H9 (cell line): ENCODE results near the gene WARS2. TPM values are rescaled to one million over a fixed set of nuclear protein-coding genes. Genes with fewer than 3 reads are reported as not detected.

Experiments
- DNase-seq: peaks from one replicate; pipeline ENCODE4 v3.0.0-alpha.2; 2017
- H2AFZ ChIP-seq: one replicate; pipeline ENCODE4 v1.6.1; 2013; ENCODE audit warnings: mild to moderate bottlenecking, low read length, control low read depth, moderate library complexity
- H2AK5ac ChIP-seq: 2 replicates; pipeline ENCODE4 v1.6.1; 2013; ENCODE audit warnings: low read length, control low read depth, mixed read lengths; ENCODE audit not compliant: insufficient read length
- H2BK120ac ChIP-seq: one replicate; pipeline ENCODE4 v1.6.1; 2013; ENCODE audit warnings: low read depth, mild to moderate bottlenecking, low read length, control low read depth, inconsistent platforms; ENCODE audit not compliant: poor library complexity, severe bottlenecking
- H2BK12ac ChIP-seq: 2 replicates; pipeline ENCODE4 v1.6.1; 2013; ENCODE audit warnings: low read length, control low read depth, mixed read lengths, low read depth; ENCODE audit not compliant: insufficient read length
- H2BK15ac ChIP-seq: 2 replicates; pipeline ENCODE4 v1.6.1; 2013; ENCODE audit warnings: low read depth, low read length, control low read depth
- H2BK20ac ChIP-seq: one replicate; pipeline ENCODE4 v1.6.1; 2013; ENCODE audit warnings: low read depth, mild to moderate bottlenecking, low read length, control low read depth, inconsistent platforms; ENCODE audit not compliant: poor library complexity, severe bottlenecking
- H2BK5ac ChIP-seq: 2 replicates; pipeline ENCODE4 v1.6.1; 2013; ENCODE audit warnings: low read length, control low read depth, mixed read lengths; ENCODE audit not compliant: insufficient read length
- H3K14ac ChIP-seq: 2 replicates; pipeline ENCODE4 v1.6.1; 2013; ENCODE audit warnings: low read length, control low read depth; ENCODE audit not compliant: insufficient read depth
- H3K18ac ChIP-seq: 2 replicates; pipeline ENCODE4 v1.6.1; 2013; ENCODE audit warnings: low read depth, mild to moderate bottlenecking, mixed read lengths, low read length, control low read depth; ENCODE audit not compliant: insufficient read length
- H3K23ac ChIP-seq: 2 replicates; pipeline ENCODE4 v1.6.1; 2013; ENCODE audit warnings: low read length, control low read depth, mixed read lengths, low read depth; ENCODE audit not compliant: insufficient read length
- H3K23me2 ChIP-seq: 2 replicates; pipeline ENCODE4 v1.6.1; 2013; ENCODE audit warnings: low read depth, mild to moderate bottlenecking, mixed read lengths, low read length, control low read depth; ENCODE audit not compliant: insufficient read length, poor library complexity, severe bottlenecking
- H3K27ac ChIP-seq: 2 replicates; pipeline ENCODE4 v1.5.1; 2013; ENCODE audit warnings: low read length, control low read depth, mixed read lengths, low read depth; ENCODE audit not compliant: insufficient read length
- H3K27me3 ChIP-seq: 2 replicates; pipeline ENCODE4 v1.6.1; 2013; ENCODE audit warnings: low read length, control low read depth, inconsistent platforms; ENCODE audit not compliant: insufficient read depth
- H3K4ac ChIP-seq: 2 replicates; pipeline ENCODE4 v1.6.1; 2013; ENCODE audit warnings: low read depth, mild to moderate bottlenecking, control low read depth, inconsistent platforms, low read length, moderate library complexity
- H3K4me1 ChIP-seq: 2 replicates; pipeline ENCODE4 v1.6.1; 2013; ENCODE audit warnings: low read length, control low read depth, inconsistent platforms; ENCODE audit not compliant: insufficient read depth
- H3K4me2 ChIP-seq: 2 replicates; pipeline ENCODE4 v1.6.1; 2013; ENCODE audit warnings: low read length, control low read depth, mixed read lengths; ENCODE audit not compliant: insufficient read length, insufficient read depth
- H3K56ac ChIP-seq: 2 replicates; pipeline ENCODE4 v1.6.1; 2013; ENCODE audit warnings: low read depth, mild to moderate bottlenecking, mixed read lengths, low read length, control low read depth; ENCODE audit not compliant: insufficient read length
- H3K79me1 ChIP-seq: 2 replicates; pipeline ENCODE4 v1.6.1; 2013; ENCODE audit warnings: low read depth, mild to moderate bottlenecking, moderate library complexity, low read length, control low read depth, inconsistent platforms; ENCODE audit not compliant: insufficient read depth, poor library complexity, severe bottlenecking
- H3K79me2 ChIP-seq: 2 replicates; pipeline ENCODE4 v1.6.1; 2013; ENCODE audit warnings: low read length, control low read depth, inconsistent platforms; ENCODE audit not compliant: insufficient read depth
- H3K9ac ChIP-seq: 2 replicates; pipeline ENCODE4 v1.6.1; 2013; ENCODE audit warnings: low read length, control low read depth, mixed read lengths; ENCODE audit not compliant: insufficient read length; ENCODE audit errors: extremely low read depth
- H3K9me3 ChIP-seq: one replicate; pipeline ENCODE4 v1.6.1; 2013; ENCODE audit warnings: low read depth, low read length, inconsistent platforms; ENCODE audit not compliant: control insufficient read depth
- H3T11ph ChIP-seq: one replicate; pipeline ENCODE4 v1.6.1; 2013; ENCODE audit warnings: mild to moderate bottlenecking, low read length, control low read depth, inconsistent platforms
- H4K20me1 ChIP-seq: one replicate; pipeline ENCODE4 v1.6.1; 2013; ENCODE audit not compliant: control insufficient read depth, insufficient read length, insufficient read depth
- H4K5ac ChIP-seq: 2 replicates; pipeline ENCODE4 v1.6.1; 2013; ENCODE audit warnings: low read depth, mild to moderate bottlenecking, mixed read lengths, low read length, control low read depth; ENCODE audit not compliant: insufficient read length
- H4K8ac ChIP-seq: replicated peaks from 2 replicates; pipeline ENCODE4 v1.6.1; 2013; ENCODE audit warnings: low read length, control low read depth, mixed read lengths, low read depth; ENCODE audit not compliant: insufficient read length
- H4K91ac ChIP-seq: 2 replicates; pipeline ENCODE4 v1.6.1; 2013; ENCODE audit warnings: low read depth, mild to moderate bottlenecking, moderate library complexity, mixed read lengths, low read length, control low read depth; ENCODE audit not compliant: insufficient read length
- H3K27ac Mint-ChIP-seq, 3 experiments: 2 replicates in 2 of 3; 3 replicates in 1 of 3; pipeline ENCODE4 v1.8.0; 2020 to 2021; ENCODE audit warnings: mixed read lengths in 3 of 3, mild to moderate bottlenecking in 1 of 3, moderate library complexity in 1 of 3
- H3K27me3 Mint-ChIP-seq: 2 replicates; pipeline ENCODE4 v1.8.0; 2021; ENCODE audit warnings: low read depth, mild to moderate bottlenecking, moderate library complexity, mixed read lengths
- H3K36me3 Mint-ChIP-seq, 3 experiments: 2 replicates in 2 of 3; 3 replicates in 1 of 3; pipeline ENCODE4 v1.8.0; 2020 to 2021; ENCODE audit warnings: low read depth in 3 of 3, mixed read lengths in 3 of 3; ENCODE audit not compliant: insufficient read depth in 1 of 3
- H3K4me1 Mint-ChIP-seq, 2 experiments: 2 replicates each; pipeline ENCODE4 v1.8.0; 2020; ENCODE audit warnings: mixed read lengths in 2 of 2
- H3K4me3 Mint-ChIP-seq, 2 experiments: 2 replicates in 1 of 2; 3 replicates in 1 of 2; pipeline ENCODE4 v1.8.0; 2020 to 2021; ENCODE audit warnings: mild to moderate bottlenecking in 2 of 2, mixed read lengths in 2 of 2, moderate library complexity in 1 of 2
- H3K9me3 Mint-ChIP-seq, 2 experiments: 2 replicates in 1 of 2; 3 replicates in 1 of 2; pipeline ENCODE4 v1.8.0; 2020; ENCODE audit warnings: mild to moderate bottlenecking in 2 of 2, mixed read lengths in 2 of 2, moderate library complexity in 1 of 2
- CTCF ChIP-seq: fragments of 200-600 bp; sonication (generic); conservative IDR thresholded peaks from 3 replicates; pipeline ENCODE4 v1.8.0; 2021; ENCODE audit warnings: antibody characterized with exemption, mild to moderate bottlenecking
- WGBS: extraction: QIAGEN DNeasy Blood & Tissue Kit; methylation state at CpG from one replicate; pipeline ENCODE4 v1.1.7; 2013; ENCODE audit warnings: missing lambda C conversion rate, low lambda C conversion rate, mixed read lengths; ENCODE audit not compliant: insufficient read length; ENCODE audit errors: extremely low coverage; 5-methylcytosine and 5-hydroxymethylcytosine counted together
- total RNA-seq: library from RNA; stranded (reverse); gene quantifications from 2 replicates; pipeline ENCODE4 v1.2.1, GENCODE V29; 2021

WARS2 gene
- total RNA-seq, 1 experiment from 2014 or later: 9.7 TPM

DNA sequence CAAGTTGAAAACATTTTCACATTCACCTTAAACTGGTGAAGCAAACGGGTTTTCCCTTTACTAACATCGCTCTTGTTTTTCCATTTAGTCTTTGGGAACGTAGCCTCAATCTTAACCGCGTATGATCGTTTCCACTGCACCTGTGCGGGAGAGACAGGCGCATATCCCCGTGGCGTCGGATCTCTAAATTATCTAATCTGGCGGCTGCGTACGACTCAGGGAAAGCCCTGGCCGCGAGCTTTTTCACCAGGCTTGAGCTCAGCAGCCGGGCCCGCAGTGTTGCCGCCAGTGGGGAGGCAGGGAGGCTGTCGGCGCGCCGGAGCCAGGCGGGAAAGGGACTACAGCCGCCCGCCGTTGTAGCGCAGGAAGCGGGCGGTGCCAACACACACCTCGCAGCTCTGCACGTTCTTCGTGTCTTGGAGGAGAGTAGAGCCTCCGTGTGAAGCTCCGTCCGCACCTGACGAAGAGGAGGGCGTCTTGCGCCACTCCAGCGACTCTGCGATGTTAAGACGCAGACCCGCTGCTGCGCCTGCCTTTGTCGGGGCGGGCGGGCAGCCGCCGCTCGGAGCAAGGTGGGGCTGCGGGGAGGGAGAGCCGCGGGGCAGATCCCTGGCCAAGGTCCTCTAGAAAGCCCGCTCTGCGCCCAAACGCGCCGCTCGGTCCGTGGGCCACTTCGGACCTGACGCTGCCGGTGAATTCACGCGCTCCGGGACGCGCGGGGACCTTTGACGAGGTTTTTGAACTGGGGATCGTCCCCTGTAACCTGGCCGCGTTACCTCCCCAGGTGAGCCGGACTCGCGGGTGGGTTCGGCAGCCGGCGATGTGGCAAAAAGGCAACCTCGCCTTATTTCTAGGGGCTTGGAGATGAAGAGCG lies 133.8 kb downstream of the WARS2 start:
- H4K8ac ChIP-seq: no peak overlapping the region
- H4K91ac ChIP-seq: no peak overlapping the region
- peaks cover 18 to 26% of the 10 kb centered on the region in 2 experiments for H3K4me1 Mint-ChIP-seq
- peaks cover 4% of the 10 kb centered on the region; the same call in 1 of the 2 replicates for H3K4me1 ChIP-seq
- no peak overlapping the region for H4K5ac ChIP-seq
- WGBS: no CpG with 5 or more reads among the region's 81 CpGs
- H3K14ac ChIP-seq: no peak overlapping the region; the same call in 1 of the 2 replicates
- H2BK20ac ChIP-seq: no peak overlapping the region
- peak overlapping the region; percentile 19 to 75; a peak in 4 of 5 replicates for H3K4me3 Mint-ChIP-seq
- peaks cover 100% of the 10 kb centered on the region for H3K27me3 Mint-ChIP-seq
- H3K27ac ChIP-seq: no peak overlapping the region
- peaks cover 65% of the 10 kb centered on the region for H3K27me3 ChIP-seq
- DNase-seq: peak; percentile 51
- no peak overlapping the region for H2BK5ac ChIP-seq
- H3T11ph ChIP-seq: no peak overlapping the region
- H4K20me1 ChIP-seq: no peaks in the 10 kb centered on the region
- H2AFZ ChIP-seq: no peak overlapping the region
- no peaks in the 10 kb centered on the region; a peak in 2 of 5 replicates for H3K9me3 Mint-ChIP-seq
- no peak overlapping the region for H2BK12ac ChIP-seq
- no peaks in the 10 kb centered on the region for H3K23me2 ChIP-seq
- no peak overlapping the region for H2BK15ac ChIP-seq
- H3K18ac ChIP-seq: no peak overlapping the region
- H3K36me3 Mint-ChIP-seq: no peaks in the 10 kb centered on the region
- H3K4ac ChIP-seq: no peak overlapping the region
- no peak overlapping the region for H3K23ac ChIP-seq
- H3K27ac Mint-ChIP-seq: no peak overlapping the region
- TF ChIP-seq CTCF: no peak
- H3K4me2 ChIP-seq: peak overlapping the region; percentile 26
- H3K79me2 ChIP-seq: no peaks in the 10 kb centered on the region
- H3K79me1 ChIP-seq: no peaks in the 10 kb centered on the region
- no peak overlapping the region for H2BK120ac ChIP-seq
- no peaks in the 10 kb centered on the region for H3K9me3 ChIP-seq
- H2AK5ac ChIP-seq: no peak overlapping the region
- no peak overlapping the region for H3K9ac ChIP-seq
- H3K56ac ChIP-seq: no peak overlapping the region
